AG04450 (cell line): ENCODE measurements around the gene OR2S2. TPM values are rescaled to one million over a fixed set of nuclear protein-coding genes. Genes with fewer than 3 reads are reported as not detected.

Source experiments
- CTCF ChIA-PET: fragments of 300-600, 350-600 bp; formaldehyde crosslinking; extraction: SDS; loops from one replicate; lab custom pipeline; 2022; ENCODE audit warnings: antibody characterized with exemption, inconsistent platforms; lab: Charles Lee
- POLR2A ChIA-PET: fragments of 350-600 bp; formaldehyde crosslinking; extraction: SDS; loops from one replicate; lab custom pipeline; 2021; ENCODE audit warnings: antibody characterized with exemption, inconsistent platforms; lab: Yijun Ruan, JAX
- DNase-seq: peaks from one replicate; pipeline ENCODE4 v3.0.0-alpha.2; 2011; ENCODE audit warnings: low read depth, low spot score
- H3K27ac ChIP-seq: one replicate; pipeline ENCODE4 v1.5.1; 2012; ENCODE audit warnings: low read depth, low read length, control low read depth
- H3K27me3 ChIP-seq: one replicate; pipeline ENCODE4 v1.6.0; 2012; ENCODE audit warnings: low read length; ENCODE audit not compliant: control insufficient read depth, insufficient read depth
- H3K4me3 ChIP-seq: 2 replicates; pipeline ENCODE4 v1.5.1; 2011; ENCODE audit warnings: mild to moderate bottlenecking, low read depth, low read length, control low read depth
- H3K9me3 ChIP-seq: 2 replicates; pipeline ENCODE4 v1.5.1; 2012; ENCODE audit warnings: low read length; ENCODE audit not compliant: control insufficient read depth, insufficient read depth
- CTCF ChIP-seq: IDR thresholded peaks from 2 replicates; pipeline ENCODE4 v1.5.1; 2011; ENCODE audit warnings: low read depth, low read length, control low read depth, inconsistent platforms
- polyA minus RNA-seq: library from RNA; depleted of rRNA, polyadenylated mRNA; stranded (reverse); fragments of >200 nt; gene quantifications from 2 replicates; pipeline ENCODE4 v1.2.3, GENCODE V29; 2011; rRNA and poly(A)+ RNA removed
- polyA plus RNA-seq: library from polyadenylated mRNA; depleted of rRNA; stranded (reverse); fragments of >200 nt; gene quantifications from 2 replicates; pipeline ENCODE4 v1.2.3, GENCODE V29; 2011; rRNA removed

Gene OR2S2, protein sequence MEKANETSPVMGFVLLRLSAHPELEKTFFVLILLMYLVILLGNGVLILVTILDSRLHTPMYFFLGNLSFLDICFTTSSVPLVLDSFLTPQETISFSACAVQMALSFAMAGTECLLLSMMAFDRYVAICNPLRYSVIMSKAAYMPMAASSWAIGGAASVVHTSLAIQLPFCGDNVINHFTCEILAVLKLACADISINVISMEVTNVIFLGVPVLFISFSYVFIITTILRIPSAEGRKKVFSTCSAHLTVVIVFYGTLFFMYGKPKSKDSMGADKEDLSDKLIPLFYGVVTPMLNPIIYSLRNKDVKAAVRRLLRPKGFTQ
- polyA plus RNA-seq = 0.46 and 1.1 TPM in 2 replicates
- polyA minus RNA-seq = 1.1 and 3.0 TPM in 2 replicates

DNA sequence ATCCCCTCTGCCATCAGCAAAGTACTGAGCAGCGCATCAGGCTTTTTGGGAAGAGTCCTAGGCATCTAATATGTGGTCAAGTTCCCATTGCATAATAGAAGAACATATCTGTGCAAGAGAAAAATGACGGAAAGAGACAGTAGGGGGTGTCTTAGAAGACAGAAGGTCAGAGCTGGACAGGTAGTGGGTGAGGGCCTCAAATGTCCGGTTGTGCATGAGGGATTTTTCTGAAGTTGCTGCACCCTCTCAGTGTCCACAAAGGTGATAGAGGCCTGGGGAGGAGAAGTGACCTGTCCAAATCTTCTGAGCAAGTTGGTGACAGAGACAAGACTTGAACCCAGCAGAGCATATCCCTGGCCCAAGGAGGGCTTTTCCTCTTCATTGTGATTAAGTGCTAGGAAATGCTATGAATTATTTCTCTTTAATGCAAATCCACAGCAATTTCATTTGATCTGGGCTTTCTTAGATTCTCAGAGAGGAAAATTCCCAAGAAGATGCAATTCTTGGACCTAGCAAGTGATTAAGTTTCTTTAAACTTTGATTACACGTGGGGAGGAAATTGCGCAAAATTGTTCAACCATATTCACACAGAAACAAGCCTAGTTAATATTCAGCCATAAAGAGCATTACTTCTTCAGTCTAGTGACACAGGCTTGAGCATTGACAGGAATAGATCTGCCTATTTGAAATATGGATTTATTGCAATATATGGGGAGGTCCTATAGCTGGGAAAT is at the start of gene OR2S2:
OR2S2 (minus strand) TSS at position 51 of the 734 bp plus-strand sequence. CDS start 56 bp downstream, outside the sequence.
- Histone ChIP-seq H3K27me3 (no peaks in the 10 kb centered on the region), H3K4me3 (no peak within 1 kb of the TSS), H3K9me3 (no peaks in the 10 kb centered on the region), H3K27ac (no peak within 1 kb of the TSS)
- no peak for TF ChIP-seq CTCF
- POLR2A ChIA-PET = no interaction called here
- CTCF ChIA-PET = interaction anchor here (1.3 to 4.0 kb wide), 5 partner anchors 13 to 76 kb away, joined by 3 to 61 read pairs (median 10); no protein-coding TSS in a partner anchor
- DNase-seq = no peak

DNA sequence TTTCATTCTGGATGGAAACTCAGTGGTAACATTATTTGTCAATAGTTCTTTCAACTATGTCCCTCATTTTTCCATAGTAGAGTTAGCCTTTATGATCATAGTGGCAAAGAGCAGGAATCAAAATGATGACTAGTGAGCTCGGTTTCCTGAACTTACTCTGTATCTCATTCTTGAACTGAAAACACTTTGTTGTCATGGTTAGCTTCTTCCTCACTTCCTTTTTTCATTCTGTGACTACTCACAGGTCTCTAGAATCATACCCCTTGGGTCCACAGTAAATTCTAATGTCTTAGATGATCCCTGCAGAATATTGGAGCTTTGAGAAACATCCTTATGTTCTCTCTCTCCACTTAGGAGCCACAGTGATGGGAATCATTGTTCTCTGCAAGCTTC is 49.4 kb upstream of the OR2S2 start:
- TF ChIP-seq CTCF = no peak
- no peak overlapping the region for H3K27ac ChIP-seq
- no peaks in the 10 kb centered on the region for H3K27me3 ChIP-seq
- ChIA-PET POLR2A (no interaction called here), CTCF (interaction anchor here (0.6 to 4.1 kb wide), 21 partner anchors 11 to 184 kb away, joined by 3 to 29 read pairs (median 6); partner anchors contain the start of gene CLTA)
- H3K9me3 ChIP-seq = peaks cover 7% of the 10 kb centered on the region; the same call in 1 of the 2 replicates
- no peak overlapping the region for H3K4me3 ChIP-seq
- DNase-seq = no peak

GRCh38 chr9:36006549-36007315 is 48.8 kb upstream of the OR2S2 start:
- H3K9me3 ChIP-seq = peaks cover 7% of the 10 kb centered on the region; the same call in 1 of the 2 replicates
- no peak overlapping the region for H3K27ac ChIP-seq
- POLR2A ChIA-PET = no interaction called here

DNA sequence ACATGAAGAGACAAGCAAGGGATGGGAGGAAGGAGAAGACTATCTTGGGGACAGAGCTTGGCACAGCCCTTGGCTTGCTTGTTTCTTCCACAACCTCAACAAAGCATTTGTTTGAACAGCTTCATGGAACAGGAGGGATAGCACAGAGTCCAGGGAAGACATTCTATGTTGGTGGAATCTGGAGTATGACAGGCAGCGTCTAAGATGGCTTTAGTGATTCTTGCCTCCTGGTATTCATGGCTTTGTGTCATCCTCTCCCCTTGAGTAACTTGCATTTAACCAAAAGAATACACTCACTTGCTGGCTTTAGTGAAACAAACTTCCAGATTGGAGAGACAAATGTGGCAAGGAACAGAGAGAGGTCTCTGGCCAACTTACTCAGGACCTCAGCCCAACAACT is 47.9 kb upstream of the OR2S2 start:
- H3K27ac ChIP-seq = no peak overlapping the region
- ChIA-PET POLR2A (no interaction called here), CTCF (interaction anchor here (2.6 to 3.8 kb wide), 2 partner anchors 10 to 51 kb away, joined by 15 to 29 read pairs; no protein-coding TSS in a partner anchor)
- no peak for TF ChIP-seq CTCF
- H3K9me3 ChIP-seq = peaks cover 7% of the 10 kb centered on the region; the same call in 1 of the 2 replicates
- H3K4me3 ChIP-seq = no peak overlapping the region
- no peaks in the 10 kb centered on the region for H3K27me3 ChIP-seq
- DNase-seq = no peak

More at GRCh38 chr9:36006549-36007315, 48.8 kb upstream of the OR2S2 start:
- TF ChIP-seq CTCF = no peak
- CTCF ChIA-PET = interaction anchor here (0.6 to 4.1 kb wide), 10 partner anchors 11 to 172 kb away, joined by 3 to 29 read pairs (median 16); no protein-coding TSS in a partner anchor
- no peak overlapping the region for H3K4me3 ChIP-seq
- DNase-seq = no peak
- no peaks in the 10 kb centered on the region for H3K27me3 ChIP-seq
